Amniotic epithelial cell (primary cell): Measurements from ENCODE around the gene TRAF4.
"Not testable (repeated sequence)": the region's sequence is repeated elsewhere in the genome, so short reads cannot be mapped to it uniquely, and the experiment has no call there.

Experiments
- DNase-seq: peaks from one replicate; pipeline ENCODE4 v3.0.0-alpha.2; 2010; ENCODE audit warnings: low read depth

Gene TRAF4

DNA sequence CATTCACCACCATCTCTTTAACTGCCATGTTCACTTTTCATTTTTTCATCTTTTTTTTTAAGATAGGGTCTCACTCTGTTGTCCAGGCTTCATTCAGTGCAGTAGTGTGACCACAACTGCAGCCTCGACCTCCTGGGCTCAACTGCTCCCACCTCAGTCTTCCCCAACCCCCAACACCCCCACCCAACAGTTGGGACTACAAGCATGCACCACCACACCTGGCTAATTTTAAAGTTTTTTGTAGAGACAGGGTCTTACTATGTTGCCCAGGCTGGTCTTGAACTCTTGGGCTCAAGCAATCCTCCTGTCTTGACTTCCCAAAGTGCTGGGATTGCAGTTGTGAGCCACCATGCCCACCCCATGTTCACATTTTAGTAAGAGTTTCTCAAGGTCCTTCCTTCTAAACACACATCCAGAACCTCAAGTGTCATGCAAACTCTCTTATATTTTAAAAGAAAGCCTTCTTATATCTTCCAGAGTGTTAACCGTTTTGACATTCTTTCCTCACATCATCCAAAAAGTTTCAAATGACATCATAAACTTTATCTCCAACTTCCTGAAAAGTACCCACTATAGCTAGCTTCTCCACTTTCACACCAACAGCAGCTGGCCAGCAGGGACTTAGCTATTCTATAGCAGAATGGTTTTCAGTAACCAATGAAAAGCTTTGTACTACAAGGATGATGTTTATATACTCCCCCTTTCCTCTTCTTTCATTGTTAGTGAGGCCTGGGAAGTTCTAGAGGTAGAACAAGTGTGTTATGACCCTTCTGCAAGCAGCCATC lies 49.3 kb downstream of the TRAF4 start:
- DNase-seq: no peak

DNA sequence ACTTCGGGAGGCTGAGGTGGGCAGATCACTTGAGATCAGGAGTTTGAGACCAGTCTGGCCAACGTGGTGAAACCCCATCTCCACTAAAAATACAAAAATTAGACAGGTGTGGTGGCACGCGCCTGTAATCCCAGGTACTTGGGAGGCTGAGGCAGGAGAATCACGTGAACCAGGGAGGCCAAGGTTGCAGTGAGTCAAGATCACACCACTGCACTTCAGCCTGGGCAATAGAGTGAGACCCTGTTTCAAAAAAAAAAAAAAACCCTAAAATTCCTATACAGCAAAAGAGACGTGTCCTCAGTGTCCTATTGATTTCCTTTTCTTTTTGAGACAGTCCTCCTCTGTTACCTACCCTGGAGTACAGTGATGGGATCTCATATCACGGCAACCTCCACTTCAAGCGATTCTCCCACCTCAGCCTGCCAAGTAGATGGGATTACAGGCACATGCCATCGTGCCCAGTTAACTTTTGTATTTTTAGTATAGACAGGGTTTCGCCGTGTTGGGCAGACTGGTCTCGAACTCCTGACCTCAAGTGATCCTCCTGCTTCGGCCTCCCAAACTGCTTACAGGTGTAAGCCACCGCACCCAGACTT lies 51.1 kb downstream of the TRAF4 start:
- DNase-seq: not testable (repeated sequence)

DNA sequence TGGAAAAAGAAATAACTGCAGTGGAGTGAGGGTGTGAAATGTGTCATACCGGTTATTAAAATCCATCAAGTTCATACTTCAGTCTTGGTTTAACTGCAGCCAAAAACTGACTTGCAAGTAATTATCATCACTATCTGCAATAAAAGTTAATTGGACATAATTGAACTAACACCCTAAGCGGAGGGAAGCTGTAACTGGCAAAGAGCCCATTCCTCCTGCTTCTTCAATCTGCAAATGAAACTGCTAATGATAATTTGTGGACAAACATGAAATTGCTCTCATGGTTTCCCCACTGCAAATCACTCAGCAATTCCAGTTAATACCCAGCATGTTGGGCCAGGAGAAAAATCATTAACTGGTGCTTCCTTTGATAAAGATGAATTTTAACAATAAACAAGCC lies 52.3 kb downstream of the TRAF4 start:
- DNase-seq: no peak
